HG03135 (cell line): ENCODE results near the gene ANKRD29.
A peak's percentile ranks its signal among the peaks of the same experiment; 100 is the strongest.

ENCODE experiments used
- ATAC-seq: cut with Tn5 transposase; IDR thresholded peaks from one replicate; pipeline ENCODE4 v1.9.1; 2021; ENCODE audit warnings: mild to moderate bottlenecking, moderate library complexity; ENCODE audit not compliant: unreplicated experiment

Gene ANKRD29

GRCh38 chr18:23688528-23688927, 25.8 kb upstream of the ANKRD29 start:
- ATAC-seq, result no peak

- ATAC-seq, result no peak
Observed at GRCh38 chr18:23684515-23685197, 21.9 kb upstream of the ANKRD29 start.

- no peak for ATAC-seq
Observed at GRCh38 chr18:23683671-23684070, 21.0 kb upstream of the ANKRD29 start.

GRCh38 chr18:23683155-23683554, 20.4 kb upstream of the ANKRD29 start:
- no peak for ATAC-seq

- ATAC-seq, result peak; percentile 67
Observed at GRCh38 chr18:23682472-23682871, 19.8 kb upstream of the ANKRD29 start.

GRCh38 chr18:23682045-23682444, 19.3 kb upstream of the ANKRD29 start:
- peak; percentile 35 for ATAC-seq

GRCh38 chr18:23675896-23676295, 13.2 kb upstream of the ANKRD29 start:
- no peak for ATAC-seq

GRCh38 chr18:23675236-23675635, 12.5 kb upstream of the ANKRD29 start:
- ATAC-seq, result no peak

- ATAC-seq, result no peak
Observed at GRCh38 chr18:23673725-23674124, 11.0 kb upstream of the ANKRD29 start.

GRCh38 chr18:23671564-23671963, 8.9 kb upstream of the ANKRD29 start:
- ATAC-seq, result no peak

- no peak for ATAC-seq
Observed at GRCh38 chr18:23669804-23670405, 7.2 kb upstream of the ANKRD29 start.

- ATAC-seq, result no peak
Observed at GRCh38 chr18:23669202-23669766, 6.6 kb upstream of the ANKRD29 start.

- ATAC-seq, result no peak
Observed at GRCh38 chr18:23668731-23669130, 6.0 kb upstream of the ANKRD29 start.

- ATAC-seq, result no peak
Observed at GRCh38 chr18:23667114-23667513, 4.4 kb upstream of the ANKRD29 start.

- no peak for ATAC-seq
Observed at GRCh38 chr18:23664674-23665073, 2.0 kb upstream of the ANKRD29 start.

- ATAC-seq, result no peak
Observed at GRCh38 chr18:23661735-23662308, 889 bp downstream of the ANKRD29 start.

- ATAC-seq, result no peak
Observed at GRCh38 chr18:23658285-23658684, 4.4 kb downstream of the ANKRD29 start.

GRCh38 chr18:23652232-23652631, 10.5 kb downstream of the ANKRD29 start:
- ATAC-seq, result no peak

- ATAC-seq, result no peak
Observed at GRCh38 chr18:23650968-23651927, 11.5 kb downstream of the ANKRD29 start.

GRCh38 chr18:23648940-23649607, 13.6 kb downstream of the ANKRD29 start:
- no peak for ATAC-seq
